ENCODE data around the gene CAMLG.

The CAMLG gene

DNA sequence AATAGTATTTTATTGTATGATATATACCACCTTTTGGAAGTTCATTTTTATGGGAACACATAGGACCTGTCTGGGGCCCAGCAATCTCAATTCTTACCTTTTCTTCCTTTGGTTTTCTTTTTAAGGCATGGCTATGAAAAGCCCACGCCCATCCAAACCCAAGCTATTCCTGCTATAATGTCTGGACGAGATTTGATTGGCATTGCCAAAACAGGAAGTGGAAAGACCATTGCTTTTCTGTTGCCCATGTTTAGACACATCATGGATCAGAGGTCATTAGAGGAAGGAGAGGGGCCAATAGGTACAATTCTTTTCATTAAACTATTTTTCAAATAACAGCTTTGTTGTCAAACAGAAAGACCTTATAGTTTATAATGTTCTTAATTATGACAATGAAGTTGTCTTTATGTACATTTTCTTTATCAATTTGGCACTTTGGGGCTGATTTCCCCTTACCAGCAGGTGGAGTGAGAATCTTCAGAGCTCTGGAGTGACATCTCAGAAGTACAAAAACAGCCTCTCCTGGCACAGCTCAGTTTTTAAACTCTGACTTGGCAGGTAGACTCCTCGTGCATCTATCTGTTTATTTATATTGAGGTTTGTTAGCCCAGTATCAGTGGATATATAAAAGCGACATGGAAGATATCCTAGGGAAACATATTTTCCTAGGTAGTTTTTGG lies 46.0 kb downstream of the CAMLG start:
- DNase-seq: no peak

DNA sequence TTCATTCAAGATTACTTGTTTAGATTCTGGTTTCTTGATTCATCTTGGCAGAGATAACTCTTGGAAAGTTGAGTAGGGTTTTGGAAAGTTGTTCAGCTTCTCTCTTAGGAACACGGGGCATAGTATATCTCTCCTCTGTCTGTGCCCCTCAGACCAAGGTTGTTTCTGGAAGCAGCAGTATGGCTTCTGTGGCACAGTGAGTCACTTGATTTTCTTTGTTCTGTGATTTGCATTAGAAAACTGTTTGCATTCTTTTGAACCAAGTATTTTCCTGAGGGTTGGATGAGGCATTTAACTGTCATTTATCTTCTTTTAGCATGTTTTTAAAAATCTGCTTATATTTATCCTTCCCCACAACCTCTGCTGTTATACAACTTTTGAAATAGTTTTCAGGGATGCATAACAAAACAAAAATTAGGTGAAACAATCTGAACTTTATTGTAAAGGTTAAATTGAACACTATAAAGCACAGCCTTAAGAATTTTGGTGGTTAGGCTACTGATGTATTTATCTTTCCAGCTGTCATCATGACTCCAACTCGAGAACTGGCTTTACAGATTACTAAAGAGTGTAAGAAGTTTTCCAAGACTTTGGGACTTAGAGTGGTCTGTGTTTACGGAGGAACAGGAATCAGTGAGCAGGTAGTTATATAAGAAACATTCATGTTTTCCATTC lies 46.7 kb downstream of the CAMLG start:
- no peak for DNase-seq

GRCh38 chr5:134787692-134788091 lies 49.3 kb downstream of the CAMLG start:
- DNase-seq: no peak

GRCh38 chr5:134791580-134791979 lies 53.2 kb downstream of the CAMLG start:
- no peak for DNase-seq

DNA sequence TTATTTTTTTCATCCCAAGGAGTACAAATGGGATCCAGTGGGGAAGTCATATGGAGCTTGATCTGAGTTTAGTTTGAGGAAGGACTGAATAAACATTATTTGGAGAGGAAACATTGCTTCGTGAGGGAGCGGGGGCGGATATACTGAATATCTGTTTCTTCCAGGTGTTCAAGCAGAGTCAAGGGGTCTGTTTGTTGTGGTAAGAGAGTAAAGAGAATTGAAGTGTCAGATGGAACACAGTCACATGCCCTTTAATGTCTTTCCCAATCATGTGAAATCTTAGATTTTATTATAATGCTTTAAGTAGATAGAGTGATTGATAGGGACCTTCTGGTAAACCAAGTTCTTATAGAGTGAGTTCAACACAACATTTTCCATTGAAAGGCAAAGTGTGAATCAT lies 53.9 kb downstream of the CAMLG start:
- no peak for DNase-seq

- no peak for DNase-seq
Observed at GRCh38 chr5:134793111-134793510, 54.8 kb downstream of the CAMLG start.

GRCh38 chr5:134794082-134794481 lies 55.7 kb downstream of the CAMLG start:
- DNase-seq: no peak

DNA sequence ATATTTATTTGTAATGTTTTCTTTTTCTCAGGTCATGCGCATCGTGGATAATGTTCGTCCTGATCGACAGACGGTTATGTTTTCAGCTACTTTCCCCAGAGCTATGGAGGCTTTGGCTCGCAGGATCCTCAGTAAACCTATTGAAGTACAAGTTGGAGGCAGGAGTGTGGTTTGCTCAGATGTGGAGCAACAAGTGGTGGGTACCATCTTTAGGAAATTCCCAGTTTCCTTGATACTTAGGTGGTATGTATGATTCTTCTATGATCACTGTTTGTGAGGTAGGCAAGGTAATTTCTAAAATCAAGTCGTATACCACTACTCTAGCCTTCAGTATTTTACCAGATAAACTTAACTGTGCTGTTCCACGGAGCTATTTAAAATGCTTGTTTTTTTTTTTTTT lies 56.5 kb downstream of the CAMLG start:
- DNase-seq: no peak

- no peak for DNase-seq
Observed at GRCh38 chr5:134798468-134798867, 60.1 kb downstream of the CAMLG start.

Data from NCI-H69 (cell line).